Loucy (cell line): ENCODE results near the gene FHL3.

Experiments used
- H2AFZ ChIP-seq: fragments of 200-600 bp; sonication (generic); 2 replicates; pipeline ENCODE4 v1.6.0; 2016; ENCODE audit warnings: antibody characterized with exemption, mild to moderate bottlenecking, low read length, moderate library complexity
- H3F3A ChIP-seq: fragments of 200-600 bp; 2 replicates; pipeline ENCODE4 v1.6.0; 2016; ENCODE audit warnings: antibody characterized with exemption, low read depth, mild to moderate bottlenecking
- H3K27me3 ChIP-seq: fragments of 200-600 bp; sonication (generic); 2 replicates; pipeline ENCODE4 v1.6.1; 2014; ENCODE audit warnings: low read length, mild to moderate bottlenecking; ENCODE audit not compliant: insufficient read depth, poor library complexity, severe bottlenecking
- H3K36me3 ChIP-seq: fragments of 200-600 bp; sonication (generic); 2 replicates; pipeline ENCODE4 v1.6.1; 2016; ENCODE audit warnings: low read length; ENCODE audit not compliant: insufficient read depth
- H3K4me1 ChIP-seq: fragments of 200-600 bp; sonication (generic); 2 replicates; pipeline ENCODE4 v1.5.1; 2014; ENCODE audit warnings: low read length, mild to moderate bottlenecking; ENCODE audit not compliant: insufficient read depth, poor library complexity, severe bottlenecking
- H3K4me2 ChIP-seq: fragments of 200-600 bp; sonication (generic); 2 replicates; pipeline ENCODE4 v1.6.0; 2014; ENCODE audit warnings: antibody characterized with exemption, low read length, low read depth, mild to moderate bottlenecking; ENCODE audit not compliant: poor library complexity, severe bottlenecking
- H3K4me3 ChIP-seq: fragments of 200-600 bp; sonication (generic); 2 replicates; pipeline ENCODE4 v1.5.1; 2014; ENCODE audit warnings: low read length, mild to moderate bottlenecking, mixed read lengths; ENCODE audit not compliant: poor library complexity, severe bottlenecking
- H3K79me2 ChIP-seq: fragments of 200-600 bp; sonication (generic); 2 replicates; pipeline ENCODE4 v1.6.1; 2014; ENCODE audit warnings: low read length; ENCODE audit not compliant: insufficient read depth
- H3K9ac ChIP-seq: fragments of 200-600 bp; sonication (generic); 2 replicates; pipeline ENCODE4 v1.6.0; 2014; ENCODE audit warnings: mild to moderate bottlenecking, low read depth, low read length, moderate library complexity; ENCODE audit not compliant: poor library complexity, severe bottlenecking
- H3K9me2 ChIP-seq: fragments of 200-600 bp; sonication (generic); replicated peaks from 2 replicates; pipeline ENCODE4 v1.6.1; 2016; ENCODE audit warnings: low read depth, low read length, mixed read lengths
- H3K9me3 ChIP-seq: fragments of 200-600 bp; sonication (generic); 2 replicates; pipeline ENCODE4 v1.6.1; 2014; ENCODE audit warnings: mild to moderate bottlenecking, antibody characterized with exemption, low read length, low read depth; ENCODE audit not compliant: insufficient read depth
- H4K20me1 ChIP-seq: fragments of 200-600 bp; sonication (generic); 2 replicates; pipeline ENCODE4 v1.6.0; 2014; ENCODE audit warnings: antibody characterized with exemption, low read length, mild to moderate bottlenecking; ENCODE audit not compliant: insufficient read depth, poor library complexity, severe bottlenecking
- EZH2phosphoT487 ChIP-seq: fragments of 200-600 bp; IDR thresholded peaks from 2 replicates; pipeline ENCODE4 v1.6.1; 2018; ENCODE audit warnings: antibody characterized with exemption, mild to moderate bottlenecking, moderate library complexity, borderline replicate concordance
- TF ChIP-seq, protein P1 (sequence below): fragments of 200-600 bp; sonication (generic); conservative IDR thresholded peaks from 2 replicates; pipeline ENCODE4 v1.5.1; 2014; ENCODE audit warnings: mild to moderate bottlenecking, antibody characterized with exemption, low read length

The FHL3 gene

DNA sequence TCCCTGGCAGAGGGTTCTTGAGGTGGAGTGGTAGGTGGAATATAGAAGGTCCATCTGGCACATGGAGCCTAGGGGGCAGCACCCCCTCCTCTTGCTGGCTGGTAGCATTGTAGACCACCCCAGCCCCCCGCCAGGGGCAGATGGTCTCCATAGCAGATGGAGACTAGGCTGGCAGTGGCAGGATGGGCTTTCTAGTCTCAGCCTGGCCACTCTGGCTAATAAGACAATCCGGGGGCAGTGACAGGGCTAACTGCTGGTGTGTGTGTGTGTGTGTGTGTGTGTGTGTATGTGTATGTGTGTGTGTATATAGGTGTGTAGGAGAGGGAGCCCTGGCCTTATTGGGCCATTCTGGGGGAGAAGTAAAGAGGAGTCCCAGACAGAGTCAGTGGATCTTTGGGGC is 23.4 kb upstream of the FHL3 start:
- no peaks in the 10 kb centered on the region for H3K9me2 ChIP-seq
- no peaks in the 10 kb centered on the region for H3K27me3 ChIP-seq
- H3K4me1 ChIP-seq, result peaks cover 20% of the 10 kb centered on the region
- H3K79me2 ChIP-seq, result no peaks in the 10 kb centered on the region
- no peak overlapping the region for H2AFZ ChIP-seq
- H3K9me3 ChIP-seq, result no peaks in the 10 kb centered on the region
- H4K20me1 ChIP-seq, result no peaks in the 10 kb centered on the region
- no peak overlapping the region for H3K4me2 ChIP-seq
- no peaks in the 10 kb centered on the region for H3F3A ChIP-seq
- H3K9ac ChIP-seq, result no peak overlapping the region
- H3K4me3 ChIP-seq, result no peak overlapping the region
- peaks cover 21% of the 10 kb centered on the region; the same call in 1 of the 2 replicates for H3K36me3 ChIP-seq
- TF ChIP-seq, protein P1, sequence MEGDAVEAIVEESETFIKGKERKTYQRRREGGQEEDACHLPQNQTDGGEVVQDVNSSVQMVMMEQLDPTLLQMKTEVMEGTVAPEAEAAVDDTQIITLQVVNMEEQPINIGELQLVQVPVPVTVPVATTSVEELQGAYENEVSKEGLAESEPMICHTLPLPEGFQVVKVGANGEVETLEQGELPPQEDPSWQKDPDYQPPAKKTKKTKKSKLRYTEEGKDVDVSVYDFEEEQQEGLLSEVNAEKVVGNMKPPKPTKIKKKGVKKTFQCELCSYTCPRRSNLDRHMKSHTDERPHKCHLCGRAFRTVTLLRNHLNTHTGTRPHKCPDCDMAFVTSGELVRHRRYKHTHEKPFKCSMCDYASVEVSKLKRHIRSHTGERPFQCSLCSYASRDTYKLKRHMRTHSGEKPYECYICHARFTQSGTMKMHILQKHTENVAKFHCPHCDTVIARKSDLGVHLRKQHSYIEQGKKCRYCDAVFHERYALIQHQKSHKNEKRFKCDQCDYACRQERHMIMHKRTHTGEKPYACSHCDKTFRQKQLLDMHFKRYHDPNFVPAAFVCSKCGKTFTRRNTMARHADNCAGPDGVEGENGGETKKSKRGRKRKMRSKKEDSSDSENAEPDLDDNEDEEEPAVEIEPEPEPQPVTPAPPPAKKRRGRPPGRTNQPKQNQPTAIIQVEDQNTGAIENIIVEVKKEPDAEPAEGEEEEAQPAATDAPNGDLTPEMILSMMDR, result peak; percentile 27
- no peak for TF ChIP-seq EZH2phosphoT487

GRCh38 chr1:38028105-38028591 is 22.8 kb upstream of the FHL3 start:
- Histone ChIP-seq H3K9me3 (no peaks in the 10 kb centered on the region), H3K9me2 (no peaks in the 10 kb centered on the region), H3K36me3 (peaks cover 26% of the 10 kb centered on the region; the same call in 1 of the 2 replicates), H3K4me3 (no peak overlapping the region), H3K4me2 (no peak overlapping the region), H3K79me2 (no peaks in the 10 kb centered on the region), H3K4me1 (peaks cover 20% of the 10 kb centered on the region), H3K9ac (no peak overlapping the region), H3K27me3 (no peaks in the 10 kb centered on the region), H3F3A (no peaks in the 10 kb centered on the region), H2AFZ (no peak overlapping the region), H4K20me1 (no peaks in the 10 kb centered on the region)
- TF ChIP-seq, protein P1, result no peak
- no peak for TF ChIP-seq EZH2phosphoT487

GRCh38 chr1:38027201-38028104 is 22.1 kb upstream of the FHL3 start:
- peaks cover 33% of the 10 kb centered on the region for H3K36me3 ChIP-seq
- no peak overlapping the region for H3K9ac ChIP-seq
- H3K27me3 ChIP-seq, result no peaks in the 10 kb centered on the region
- no peaks in the 10 kb centered on the region for H3K79me2 ChIP-seq
- no peaks in the 10 kb centered on the region for H3F3A ChIP-seq
- H3K4me1 ChIP-seq, result peaks cover 20% of the 10 kb centered on the region
- no peak overlapping the region for H2AFZ ChIP-seq
- no peaks in the 10 kb centered on the region for H3K9me3 ChIP-seq
- TF ChIP-seq, protein P1, result no peak
- TF ChIP-seq EZH2phosphoT487, result no peak
- no peak overlapping the region for H3K4me3 ChIP-seq
- no peaks in the 10 kb centered on the region for H3K9me2 ChIP-seq
- H4K20me1 ChIP-seq, result no peaks in the 10 kb centered on the region
- H3K4me2 ChIP-seq, result no peak overlapping the region
